Trophoblast cell (in vitro differentiated cells and primary cell): ENCODE measurements around the gene ATP2B3.
A peak's percentile ranks its signal among the peaks of the same experiment; 100 is the strongest.

Source experiments
- DNase-seq, 2 donors: peaks; one replicate each; pipeline ENCODE4 v3.0.0-alpha.2; 2016
- H2AFZ ChIP-seq: 2 replicates; pipeline ENCODE4 v1.6.1; 2013; ENCODE audit warnings: low read length, moderate library complexity, mild to moderate bottlenecking; ENCODE audit not compliant: insufficient read depth, poor library complexity
- H2AK5ac ChIP-seq: 2 replicates; pipeline ENCODE4 v1.6.1; 2013; ENCODE audit warnings: mild to moderate bottlenecking, low read length
- H2BK120ac ChIP-seq: 2 replicates; pipeline ENCODE4 v1.6.1; 2013; ENCODE audit warnings: low read length, mild to moderate bottlenecking, moderate library complexity; ENCODE audit not compliant: insufficient read depth, poor library complexity
- H2BK12ac ChIP-seq: 2 replicates; pipeline ENCODE4 v1.6.1; 2013; ENCODE audit warnings: mild to moderate bottlenecking, low read length, moderate library complexity
- H2BK5ac ChIP-seq: 2 replicates; pipeline ENCODE4 v1.6.1; 2013; ENCODE audit warnings: low read length, low read depth, moderate library complexity, mild to moderate bottlenecking; ENCODE audit not compliant: poor library complexity
- H3K14ac ChIP-seq: 2 replicates; pipeline ENCODE4 v1.6.1; 2013; ENCODE audit warnings: mild to moderate bottlenecking, low read length
- H3K18ac ChIP-seq: 2 replicates; pipeline ENCODE4 v1.6.1; 2013; ENCODE audit warnings: mild to moderate bottlenecking, low read length
- H3K23ac ChIP-seq: 2 replicates; pipeline ENCODE4 v1.6.1; 2013; ENCODE audit warnings: low read length
- H3K27ac ChIP-seq: 2 replicates; pipeline ENCODE4 v1.5.1; 2013; ENCODE audit warnings: low read depth, mild to moderate bottlenecking, inconsistent platforms, low read length, moderate library complexity
- H3K27me3 ChIP-seq: 2 replicates; pipeline ENCODE4 v1.6.1; 2013; ENCODE audit warnings: inconsistent platforms, mild to moderate bottlenecking, low read length, moderate library complexity; ENCODE audit not compliant: insufficient read depth
- H3K36me3 ChIP-seq, 2 experiments: 1 replicate in 1 of 2; 2 replicates in 1 of 2; pipeline ENCODE4 v1.6.1; 2013; ENCODE audit warnings: low read length in 2 of 2, mild to moderate bottlenecking in 2 of 2, moderate library complexity in 1 of 2; ENCODE audit not compliant: insufficient read depth in 2 of 2, control insufficient read depth in 1 of 2
- H3K4ac ChIP-seq: 2 replicates; pipeline ENCODE4 v1.6.1; 2013; ENCODE audit warnings: low read depth, mild to moderate bottlenecking, low read length, moderate library complexity
- H3K4me1 ChIP-seq, 2 experiments: 1 replicate in 1 of 2; 2 replicates in 1 of 2; pipeline ENCODE4 v1.6.1; 2013; ENCODE audit warnings: low read length in 2 of 2, mild to moderate bottlenecking in 2 of 2, moderate library complexity in 1 of 2; ENCODE audit not compliant: insufficient read depth in 2 of 2, control insufficient read depth in 1 of 2
- H3K4me2 ChIP-seq: 2 replicates; pipeline ENCODE4 v1.6.1; 2013; ENCODE audit warnings: inconsistent platforms, mild to moderate bottlenecking, low read length, moderate library complexity
- H3K4me3 ChIP-seq: 2 replicates; pipeline ENCODE4 v1.5.1; 2013; ENCODE audit warnings: mild to moderate bottlenecking, low read depth, low read length, inconsistent platforms
- H3K79me1 ChIP-seq: one replicate; pipeline ENCODE4 v1.6.1; 2013; ENCODE audit warnings: low read length
- H3K79me2 ChIP-seq: 2 replicates; pipeline ENCODE4 v1.6.1; 2013; ENCODE audit warnings: low read length, mild to moderate bottlenecking; ENCODE audit not compliant: control insufficient read depth, insufficient read depth, poor library complexity
- H3K9ac ChIP-seq: 2 replicates; pipeline ENCODE4 v1.6.1; 2013; ENCODE audit warnings: mild to moderate bottlenecking, low read length
- H3K9me3 ChIP-seq: 2 replicates; pipeline ENCODE4 v1.6.1; 2013; ENCODE audit warnings: low read depth, mild to moderate bottlenecking, control low read depth, inconsistent platforms, low read length; ENCODE audit not compliant: insufficient read depth
- H4K12ac ChIP-seq: 2 replicates; pipeline ENCODE4 v1.6.1; 2013; ENCODE audit warnings: low read depth, mild to moderate bottlenecking, low read length, moderate library complexity
- H4K8ac ChIP-seq: 2 replicates; pipeline ENCODE4 v1.6.1; 2013; ENCODE audit warnings: low read depth, mild to moderate bottlenecking, low read length, moderate library complexity
- H4K91ac ChIP-seq: one replicate; pipeline ENCODE4 v1.6.1; 2013; ENCODE audit warnings: low read depth, mild to moderate bottlenecking, low read length, moderate library complexity
- WGBS: extraction: QIAGEN DNeasy Blood & Tissue Kit; methylation state at CpG from one replicate; pipeline ENCODE4 v1.1.7; 2013; ENCODE audit warnings: missing lambda C conversion rate; ENCODE audit not compliant: insufficient read length, insufficient coverage; ENCODE audit errors: extremely low coverage; 5-methylcytosine and 5-hydroxymethylcytosine counted together

ATP2B3 gene

GRCh38 chrX:153517946-153518834 lies 748 bp downstream of the ATP2B3 start:
- no CpG with 5 or more reads among the region's 70 CpGs for WGBS
- no peak overlapping the region for H3K27ac ChIP-seq
- H4K12ac ChIP-seq = no peak overlapping the region

GRCh38 chrX:153519569-153520286 lies 2.3 kb downstream of the ATP2B3 start:
- H2AK5ac ChIP-seq = no peak overlapping the region

More at GRCh38 chrX:153517946-153518834, 748 bp downstream of the ATP2B3 start:
- H3K14ac ChIP-seq = no peak overlapping the region
- no peak overlapping the region for H2BK12ac ChIP-seq
- no peaks in the 10 kb centered on the region for H3K36me3 ChIP-seq
- no peak overlapping the region for H3K18ac ChIP-seq
- no peak overlapping the region for H3K4me3 ChIP-seq
- no peak overlapping the region for H4K8ac ChIP-seq
- no peak overlapping the region for H3K23ac ChIP-seq
- no peak overlapping the region for H2AFZ ChIP-seq
- H3K79me1 ChIP-seq = no peaks in the 10 kb centered on the region
- no peaks in the 10 kb centered on the region for H3K4me1 ChIP-seq
- no peak overlapping the region for H2BK120ac ChIP-seq
- no peak overlapping the region for H3K9ac ChIP-seq
- H3K9me3 ChIP-seq = peaks cover 2% of the 10 kb centered on the region
- H2BK5ac ChIP-seq = no peak overlapping the region
- H2AK5ac ChIP-seq = no peak overlapping the region
- peaks cover 9% of the 10 kb centered on the region for H3K27me3 ChIP-seq
- H3K4ac ChIP-seq = no peak overlapping the region
- H3K4me2 ChIP-seq = no peak overlapping the region
- H3K79me2 ChIP-seq = no peaks in the 10 kb centered on the region
- H4K91ac ChIP-seq = no peak overlapping the region
- DNase-seq = no peak

GRCh38 chrX:153520287-153520917 lies 3.0 kb downstream of the ATP2B3 start:
- H2AK5ac ChIP-seq = no peak overlapping the region
- no peak overlapping the region for H3K27ac ChIP-seq
- H3K23ac ChIP-seq = no peak overlapping the region
- H2AFZ ChIP-seq = no peak overlapping the region
- H3K4me2 ChIP-seq = no peak overlapping the region
- H3K4me1 ChIP-seq = no peaks in the 10 kb centered on the region
- H3K79me2 ChIP-seq = no peaks in the 10 kb centered on the region
- H3K9ac ChIP-seq = no peak overlapping the region
- H4K91ac ChIP-seq = no peak overlapping the region
- H2BK12ac ChIP-seq = no peak overlapping the region
- H3K4ac ChIP-seq = no peak overlapping the region
- WGBS = no CpG with 5 or more reads among the region's 7 CpGs
- no peak overlapping the region for H2BK5ac ChIP-seq
- H2BK120ac ChIP-seq = no peak overlapping the region
- H4K12ac ChIP-seq = no peak overlapping the region
- no peak overlapping the region for H3K14ac ChIP-seq
- no peaks in the 10 kb centered on the region for H3K36me3 ChIP-seq
- H3K79me1 ChIP-seq = no peaks in the 10 kb centered on the region
- no peak overlapping the region for H3K4me3 ChIP-seq
- no peak overlapping the region for H3K18ac ChIP-seq
- peaks cover 2% of the 10 kb centered on the region for H3K9me3 ChIP-seq
- H4K8ac ChIP-seq = no peak overlapping the region
- peak; percentile 23 to 63 for DNase-seq
- H3K27me3 ChIP-seq = peaks cover 9% of the 10 kb centered on the region

More at GRCh38 chrX:153519569-153520286, 2.3 kb downstream of the ATP2B3 start:
- H2BK120ac ChIP-seq = no peak overlapping the region
- no peaks in the 10 kb centered on the region for H3K36me3 ChIP-seq
- H3K14ac ChIP-seq = no peak overlapping the region
- no peak overlapping the region for H4K8ac ChIP-seq
- no peak overlapping the region for H3K27ac ChIP-seq
- H3K9ac ChIP-seq = no peak overlapping the region
- no peaks in the 10 kb centered on the region for H3K79me1 ChIP-seq
- H2BK5ac ChIP-seq = no peak overlapping the region
- no peak overlapping the region for H4K12ac ChIP-seq
- H3K79me2 ChIP-seq = no peaks in the 10 kb centered on the region
- no peak overlapping the region for H2AFZ ChIP-seq
- H3K18ac ChIP-seq = no peak overlapping the region
- no peak overlapping the region for H3K4me3 ChIP-seq
- peaks cover 9% of the 10 kb centered on the region for H3K27me3 ChIP-seq
- WGBS = no CpG with 5 or more reads among the region's 21 CpGs
- H3K9me3 ChIP-seq = peaks cover 2% of the 10 kb centered on the region
- no peaks in the 10 kb centered on the region for H3K4me1 ChIP-seq
- H3K23ac ChIP-seq = no peak overlapping the region
- no peak overlapping the region for H4K91ac ChIP-seq
- DNase-seq = no peak
- H3K4ac ChIP-seq = no peak overlapping the region
- H3K4me2 ChIP-seq = no peak overlapping the region
- no peak overlapping the region for H2BK12ac ChIP-seq

- no peak overlapping the region for H3K27ac ChIP-seq
- H3K14ac ChIP-seq = no peak overlapping the region
- H3K23ac ChIP-seq = no peak overlapping the region
- no peaks in the 10 kb centered on the region for H3K79me2 ChIP-seq
- H3K4me1 ChIP-seq = no peaks in the 10 kb centered on the region
- H4K8ac ChIP-seq = no peak overlapping the region
- H3K27me3 ChIP-seq = peaks cover 9% of the 10 kb centered on the region
- no peak overlapping the region for H3K18ac ChIP-seq
- no peak overlapping the region for H2AK5ac ChIP-seq
- H3K79me1 ChIP-seq = no peaks in the 10 kb centered on the region
- no peak overlapping the region for H4K12ac ChIP-seq
- DNase-seq = no peak
- WGBS = no CpG with 5 or more reads among the region's 9 CpGs
- H3K4me3 ChIP-seq = no peak overlapping the region
- H2BK5ac ChIP-seq = no peak overlapping the region
- H2BK12ac ChIP-seq = no peak overlapping the region
- no peak overlapping the region for H3K4ac ChIP-seq
- H3K4me2 ChIP-seq = no peak overlapping the region
- no peak overlapping the region for H2BK120ac ChIP-seq
- no peak overlapping the region for H3K9ac ChIP-seq
- peaks cover under 1% of the 10 kb centered on the region for H3K9me3 ChIP-seq
- no peaks in the 10 kb centered on the region for H3K36me3 ChIP-seq
- H2AFZ ChIP-seq = no peak overlapping the region
- no peak overlapping the region for H4K91ac ChIP-seq
Observed at GRCh38 chrX:153521034-153521433, 3.6 kb downstream of the ATP2B3 start.
